K562 (cell line): Measurements from ENCODE around the gene HDC.

Experiments used
- DMBX1 ChIP-seq: fragments of 250-450 bp; sonication (Bioruptor Pico); IDR thresholded peaks from 2 replicates; pipeline ENCODE4 v1.8.0; 2022; ENCODE audit warnings: inconsistent platforms, mild to moderate bottlenecking, moderate library complexity, borderline replicate concordance
- MBD1 ChIP-seq: fragments of 250-450 bp; sonication (Bioruptor Pico); IDR thresholded peaks from 2 replicates; pipeline ENCODE4 v1.8.0; 2022; ENCODE audit warnings: inconsistent platforms
- MCM2 ChIP-seq: fragments of 450-650 bp; IDR thresholded peaks from 2 replicates; pipeline ENCODE4 v1.6.1; 2017; ENCODE audit warnings: low read depth, mild to moderate bottlenecking
- ZNF274 ChIP-seq: IDR thresholded peaks from 2 replicates; pipeline ENCODE4 v1.6.1; 2011; ENCODE audit warnings: low read depth, mild to moderate bottlenecking, low read length, moderate library complexity, borderline replicate concordance
- TF ChIP-seq, protein P1 (sequence below): fragments of 450-650 bp; conservative IDR thresholded peaks from 2 replicates; pipeline ENCODE4 v1.6.1; 2016; ENCODE audit warnings: missing genetic modification characterization, low read depth, mild to moderate bottlenecking, missing compliant biosample characterization, moderate library complexity

GRCh38 chr15:50275091-50275490 is 9.6 kb upstream of the HDC start:
- no peak for TF ChIP-seq MCM2
- no peak for TF ChIP-seq DMBX1 (CRISPR knock-in tag)
- TF ChIP-seq, protein P1, sequence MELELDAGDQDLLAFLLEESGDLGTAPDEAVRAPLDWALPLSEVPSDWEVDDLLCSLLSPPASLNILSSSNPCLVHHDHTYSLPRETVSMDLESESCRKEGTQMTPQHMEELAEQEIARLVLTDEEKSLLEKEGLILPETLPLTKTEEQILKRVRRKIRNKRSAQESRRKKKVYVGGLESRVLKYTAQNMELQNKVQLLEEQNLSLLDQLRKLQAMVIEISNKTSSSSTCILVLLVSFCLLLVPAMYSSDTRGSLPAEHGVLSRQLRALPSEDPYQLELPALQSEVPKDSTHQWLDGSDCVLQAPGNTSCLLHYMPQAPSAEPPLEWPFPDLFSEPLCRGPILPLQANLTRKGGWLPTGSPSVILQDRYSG (tag) = no peak
- no peak for TF ChIP-seq MBD1
- TF ChIP-seq ZNF274 = no peak
